Subcutaneous abdominal adipose tissue (tissue), 5 donors: Measurements from ENCODE around the gene STK39.
"Not testable (repeated sequence)": the region's sequence is repeated elsewhere in the genome, so short reads cannot be mapped to it uniquely, and the experiment has no call there.

Source experiments
- H3K27ac ChIP-seq: one replicate; pipeline ENCODE4 v1.7.0; 2013; ENCODE audit warnings: low read depth, mild to moderate bottlenecking, inconsistent platforms, low read length, moderate library complexity
- H3K27me3 ChIP-seq, 5 donors: one replicate each; pipeline ENCODE4 v1.7.0; 2013; ENCODE audit warnings: low read length in 5 of 5, inconsistent platforms in 1 of 5; ENCODE audit not compliant: control insufficient read depth in 5 of 5, insufficient read depth in 4 of 5
- H3K36me3 ChIP-seq, 5 donors: one replicate each; pipeline ENCODE4 v1.7.0; 2013; ENCODE audit warnings: low read length in 5 of 5; ENCODE audit not compliant: control insufficient read depth in 5 of 5, insufficient read depth in 5 of 5
- H3K4me1 ChIP-seq, 5 donors: one replicate each; pipeline ENCODE4 v1.7.0; 2013; ENCODE audit warnings: low read length in 5 of 5, mild to moderate bottlenecking in 3 of 5, moderate library complexity in 1 of 5; ENCODE audit not compliant: control insufficient read depth in 5 of 5, insufficient read depth in 5 of 5
- H3K4me3 ChIP-seq, 5 donors: one replicate each; pipeline ENCODE4 v1.7.0; 2013; ENCODE audit warnings: low read length in 5 of 5, low read depth in 1 of 5
- H3K9ac ChIP-seq, 5 donors: one replicate each; pipeline ENCODE4 v1.7.0; 2013; ENCODE audit warnings: low read length in 5 of 5, mild to moderate bottlenecking in 4 of 5, moderate library complexity in 3 of 5
- H3K9me3 ChIP-seq, 5 donors: one replicate each; pipeline ENCODE4 v1.7.0; 2013; ENCODE audit warnings: low read length in 5 of 5; ENCODE audit not compliant: control insufficient read depth in 5 of 5
- donor health status: healthy.
- donor health status: healthy.
- donor health status: healthy.
- donor health status: healthy.
- donor health status: healthy.

STK39 gene

GRCh38 chr2:168127371-168127770 lies 120.0 kb downstream of the STK39 start:
- Histone ChIP-seq H3K36me3 (peaks cover 4 to 16% (median 8%) of the 10 kb centered on the region in 5 donors), H3K27me3 (no peaks in the 10 kb centered on the region), H3K27ac (no peak overlapping the region), H3K4me3 (no peak overlapping the region), H3K9ac (no peak overlapping the region), H3K9me3 (no peaks in the 10 kb centered on the region), H3K4me1 (peaks cover 0 to 18% (median 8%) of the 10 kb centered on the region in 5 donors)

GRCh38 chr2:168122210-168122609 lies 125.2 kb downstream of the STK39 start:
- peaks cover 0 to 18% (median 8%) of the 10 kb centered on the region in 5 donors for H3K4me1 ChIP-seq
- H3K27ac ChIP-seq, H3K4me3 ChIP-seq, H3K9me3 ChIP-seq, H3K9ac ChIP-seq, H3K27me3 ChIP-seq: not testable (repeated sequence)
- peaks cover 0 to 15% (median 8%) of the 10 kb centered on the region in 5 donors for H3K36me3 ChIP-seq

DNA sequence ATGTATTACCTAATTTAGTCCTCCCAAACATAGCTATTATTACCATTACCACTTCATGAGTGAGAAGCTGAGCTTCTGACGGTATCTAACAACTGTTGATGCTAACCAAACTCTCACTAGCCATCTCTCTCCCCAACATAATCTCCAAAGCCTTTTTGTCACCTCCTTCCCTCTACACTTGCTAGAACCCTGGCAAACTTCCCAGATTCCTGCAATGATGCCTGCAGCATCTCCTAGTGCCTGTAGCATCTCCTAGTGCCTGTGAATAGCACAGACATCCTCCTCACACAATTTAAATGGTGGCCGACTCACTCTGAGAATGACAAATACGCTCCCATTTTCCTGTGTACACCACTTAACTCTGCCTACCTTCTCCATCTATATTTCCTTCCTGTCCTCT lies 126.7 kb downstream of the STK39 start:
- Histone ChIP-seq H3K27ac (no peak overlapping the region), H3K9me3 (no peaks in the 10 kb centered on the region), H3K27me3 (no peaks in the 10 kb centered on the region), H3K4me3 (no peak overlapping the region), H3K9ac (no peak overlapping the region), H3K4me1 (peaks cover 0 to 18% (median 8%) of the 10 kb centered on the region in 5 donors), H3K36me3 (peaks cover 0 to 6% (median 2%) of the 10 kb centered on the region in 5 donors)

DNA sequence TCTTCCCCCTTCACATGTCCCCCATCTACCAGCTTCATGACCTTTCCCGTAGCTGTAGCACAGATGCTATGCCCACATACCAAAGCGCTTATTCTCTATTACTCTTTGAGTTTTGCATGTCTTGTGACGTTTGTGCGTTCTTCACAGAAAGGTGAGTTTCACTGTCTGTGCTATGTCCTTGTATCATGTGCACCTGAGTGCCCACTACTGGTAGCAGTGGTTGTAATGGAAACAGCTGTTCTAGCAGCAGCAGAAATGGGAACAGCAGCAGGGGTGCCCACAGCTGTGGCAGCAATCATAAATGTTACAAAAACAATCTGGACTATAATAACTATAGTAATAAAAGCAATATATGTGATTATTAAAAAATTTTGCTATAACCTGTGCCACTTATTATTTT lies 127.1 kb downstream of the STK39 start:
- peaks cover 0 to 6% (median 2%) of the 10 kb centered on the region in 5 donors for H3K36me3 ChIP-seq
- no peak overlapping the region for H3K9ac ChIP-seq
- no peak overlapping the region for H3K27ac ChIP-seq
- H3K9me3 ChIP-seq: no peaks in the 10 kb centered on the region
- H3K27me3 ChIP-seq: no peaks in the 10 kb centered on the region
- H3K4me1 ChIP-seq: peaks cover 0 to 18% (median 8%) of the 10 kb centered on the region in 5 donors
- no peak overlapping the region for H3K4me3 ChIP-seq

GRCh38 chr2:168119515-168120141 lies 127.8 kb downstream of the STK39 start:
- Histone ChIP-seq H3K4me3 (no peak overlapping the region), H3K9me3 (no peaks in the 10 kb centered on the region), H3K27ac (peak overlapping the region; percentile 37), H3K36me3 (peaks cover 0 to 6% (median 3%) of the 10 kb centered on the region in 5 donors), H3K27me3 (no peaks in the 10 kb centered on the region), H3K4me1 (peaks cover 0 to 18% (median 8%) of the 10 kb centered on the region in 5 donors), H3K9ac (no peak overlapping the region)

GRCh38 chr2:168118733-168119514 lies 128.5 kb downstream of the STK39 start:
- peaks cover 0 to 6% (median 5%) of the 10 kb centered on the region in 5 donors for H3K36me3 ChIP-seq
- H3K27me3 ChIP-seq: no peaks in the 10 kb centered on the region
- peak overlapping the region; percentile 37 for H3K27ac ChIP-seq
- H3K9ac ChIP-seq: peak overlapping the region in 1 of 5 donors; percentile 35
- H3K9me3 ChIP-seq: no peaks in the 10 kb centered on the region
- no peak overlapping the region for H3K4me3 ChIP-seq
- peaks cover 0 to 18% (median 9%) of the 10 kb centered on the region in 5 donors for H3K4me1 ChIP-seq

DNA sequence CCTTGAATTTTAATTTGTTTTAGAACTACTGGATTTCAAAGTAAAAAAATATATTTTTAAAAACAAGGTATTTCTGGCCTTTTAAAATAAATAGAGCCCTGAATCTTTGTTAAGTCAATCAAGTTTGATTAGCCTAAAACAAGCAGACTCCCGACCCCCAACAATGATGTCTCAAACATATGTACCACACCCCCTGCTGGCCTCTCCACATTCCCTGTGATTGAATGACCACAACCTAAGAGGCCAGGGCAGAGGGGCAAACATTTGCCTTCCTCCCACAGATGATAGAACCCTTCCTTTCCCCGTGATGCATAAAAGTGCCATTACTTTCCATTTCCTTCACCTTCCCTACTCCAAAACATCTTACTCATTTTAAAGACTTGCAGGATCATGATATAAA lies 130.9 kb downstream of the STK39 start:
- H3K4me1 ChIP-seq: peaks cover 0 to 11% (median 9%) of the 10 kb centered on the region in 5 donors
- no peaks in the 10 kb centered on the region for H3K27me3 ChIP-seq
- no peak overlapping the region for H3K9ac ChIP-seq
- H3K27ac ChIP-seq: no peak overlapping the region
- H3K9me3 ChIP-seq: no peaks in the 10 kb centered on the region
- H3K36me3 ChIP-seq: peaks cover 0 to 5% (median 2%) of the 10 kb centered on the region in 5 donors
- no peak overlapping the region for H3K4me3 ChIP-seq

DNA sequence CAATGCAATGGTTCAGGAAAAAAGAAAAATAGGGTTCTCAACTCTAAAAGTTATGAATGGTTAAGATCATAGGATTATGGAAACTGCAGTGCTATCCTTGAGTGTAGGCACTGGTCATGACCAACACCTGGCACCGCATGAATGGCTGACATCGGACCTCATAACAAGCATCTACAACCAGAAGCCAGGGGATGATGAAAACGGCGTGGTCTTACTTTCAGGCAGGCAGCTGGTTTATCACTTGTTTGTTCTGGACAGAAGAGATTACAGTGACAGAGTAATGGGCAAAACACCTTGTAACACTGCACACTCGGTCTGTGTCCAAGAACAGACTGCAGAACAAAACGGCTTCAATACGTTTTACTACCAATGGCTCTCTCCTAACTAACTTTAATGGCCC lies 132.8 kb downstream of the STK39 start:
- peaks cover 0 to 11% (median 9%) of the 10 kb centered on the region in 5 donors for H3K4me1 ChIP-seq
- no peaks in the 10 kb centered on the region for H3K9me3 ChIP-seq
- no peak overlapping the region for H3K4me3 ChIP-seq
- H3K27me3 ChIP-seq: no peaks in the 10 kb centered on the region
- H3K27ac ChIP-seq: no peak overlapping the region
- no peak overlapping the region for H3K9ac ChIP-seq
- H3K36me3 ChIP-seq: peaks cover 0 to 5% (median 2%) of the 10 kb centered on the region in 5 donors

DNA sequence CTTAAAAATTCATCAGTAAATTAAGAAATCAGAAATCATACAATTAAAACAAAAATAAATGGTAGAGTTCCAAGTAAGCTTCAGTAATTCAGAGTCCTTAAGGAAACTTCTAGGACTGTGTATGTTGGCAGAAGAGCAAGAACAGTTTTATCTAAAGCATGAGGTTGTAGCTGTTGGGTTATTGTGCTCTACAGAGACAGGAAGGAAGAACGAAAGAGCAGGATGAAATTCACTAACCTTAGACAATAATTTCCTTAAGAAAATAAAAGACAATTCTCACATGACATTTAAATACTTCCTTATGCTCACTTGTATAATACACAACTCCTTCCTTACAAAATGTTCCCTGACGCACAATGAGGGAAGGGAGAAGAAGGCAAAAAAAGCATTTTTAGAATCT lies 133.4 kb downstream of the STK39 start:
- no peaks in the 10 kb centered on the region for H3K9me3 ChIP-seq
- H3K36me3 ChIP-seq: peaks cover 0 to 8% (median 2%) of the 10 kb centered on the region in 5 donors
- no peaks in the 10 kb centered on the region for H3K27me3 ChIP-seq
- no peak overlapping the region for H3K9ac ChIP-seq
- no peak overlapping the region for H3K4me3 ChIP-seq
- H3K4me1 ChIP-seq: peaks cover 0 to 9% (median 7%) of the 10 kb centered on the region in 5 donors
- no peak overlapping the region for H3K27ac ChIP-seq

- Histone ChIP-seq H3K27me3 (no peaks in the 10 kb centered on the region), H3K4me1 (no peaks in the 10 kb centered on the region), H3K9ac (no peak overlapping the region), H3K9me3 (no peaks in the 10 kb centered on the region), H3K4me3 (no peak overlapping the region), H3K36me3 (peaks cover 0 to 22% (median 0%) of the 10 kb centered on the region in 5 donors), H3K27ac (no peak overlapping the region)
These were observed 140.1 kb downstream of the STK39 start for GRCh38 chr2:168107322-168107721.
